ENCODE results near the gene IGF2.
A peak's percentile ranks its signal among the peaks of the same experiment; 100 is the strongest.

The IGF2 gene

DNA sequence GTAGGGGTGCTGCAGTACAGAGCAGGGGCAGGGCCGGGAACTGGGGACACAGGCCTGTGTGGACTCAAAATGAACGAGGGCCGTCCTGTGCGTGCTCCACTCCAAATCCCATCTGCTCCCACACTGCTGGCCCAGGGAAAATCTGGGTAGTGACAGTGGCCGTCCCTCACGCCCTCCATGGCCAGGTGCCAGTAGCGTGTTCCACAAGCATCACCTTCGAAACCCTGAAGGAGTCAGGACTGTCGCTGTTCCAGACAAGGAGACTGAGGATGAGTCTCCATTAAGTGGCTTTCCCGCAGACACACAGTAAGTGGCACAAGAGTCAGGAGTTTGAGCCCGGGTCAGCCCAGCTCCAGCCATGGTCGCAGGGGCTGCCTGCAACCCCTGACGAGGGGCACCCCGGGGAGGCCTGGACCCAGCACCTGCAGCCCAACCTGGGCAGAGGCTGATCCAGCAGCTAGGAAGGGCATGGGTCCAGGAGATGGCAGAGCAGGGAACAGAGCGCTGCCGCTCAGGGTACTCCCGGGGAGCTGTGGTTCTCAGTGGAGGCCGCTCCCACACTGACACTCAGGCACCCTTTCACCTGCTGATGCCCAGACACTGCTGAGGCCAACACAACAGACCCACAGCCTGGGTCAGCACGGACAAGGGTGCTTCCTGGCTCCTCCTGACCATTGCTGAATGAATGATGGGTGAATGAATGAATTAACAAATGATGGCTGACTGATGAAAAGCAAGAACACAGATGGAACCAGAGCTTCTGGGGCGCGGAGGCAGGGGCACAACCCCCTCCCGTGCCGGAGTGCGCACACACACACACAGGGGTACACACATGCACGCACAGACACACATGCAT, 35.3 kb downstream of the IGF2 start:
- no peak for DNase-seq

DNA sequence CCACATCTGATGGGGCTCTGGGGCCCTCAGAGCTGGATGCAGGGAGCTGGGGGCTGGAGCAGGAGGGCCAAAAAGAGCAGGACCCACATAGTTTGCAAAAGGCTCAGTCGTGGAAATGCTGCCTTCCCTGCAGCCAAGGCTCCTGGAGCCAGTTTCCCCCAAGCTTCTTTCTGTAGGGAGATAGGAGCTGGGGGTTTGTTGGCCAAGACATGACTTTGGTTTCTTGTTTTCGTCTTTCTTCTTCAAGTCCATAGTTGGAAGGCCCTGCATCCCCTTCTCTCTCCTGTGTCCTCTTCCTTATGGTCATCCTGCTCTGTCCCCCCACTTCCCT, 36.3 kb downstream of the IGF2 start:
- no peak for DNase-seq

DNA sequence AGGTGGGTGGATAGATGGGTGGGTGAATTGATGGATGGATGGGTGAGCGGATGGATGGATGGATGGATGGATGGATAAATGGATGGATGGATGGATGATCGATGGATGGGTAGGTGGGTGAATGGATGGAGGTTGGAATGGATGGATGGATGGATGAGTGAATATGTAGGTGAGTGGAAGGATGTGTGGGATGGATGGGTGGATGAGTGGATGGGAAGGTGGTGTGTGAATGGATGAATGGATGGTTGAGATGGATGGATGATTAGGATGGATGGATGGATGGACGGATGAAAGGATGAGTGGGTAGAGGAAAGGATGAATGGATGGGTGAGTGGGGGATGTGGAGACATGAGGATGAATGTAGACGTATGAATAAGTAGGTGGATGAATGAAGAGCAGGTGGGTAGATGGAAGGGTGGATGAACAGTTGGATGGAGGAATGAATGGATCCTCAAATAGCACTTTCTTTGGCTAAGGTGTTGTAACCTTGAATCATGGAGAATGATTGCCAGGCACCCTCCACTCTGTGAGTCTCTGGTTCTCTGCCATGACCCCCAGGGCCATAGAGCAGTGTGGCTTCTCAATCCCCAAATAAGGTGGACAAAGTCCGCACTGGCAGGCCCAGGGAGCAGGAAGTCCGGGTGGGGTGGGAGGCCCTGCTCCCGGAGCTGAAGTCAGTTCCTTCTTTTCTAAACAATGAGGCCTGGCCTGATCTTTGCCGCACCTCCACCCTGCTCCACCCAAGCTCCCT, 36.9 kb downstream of the IGF2 start:
- no peak for DNase-seq

DNA sequence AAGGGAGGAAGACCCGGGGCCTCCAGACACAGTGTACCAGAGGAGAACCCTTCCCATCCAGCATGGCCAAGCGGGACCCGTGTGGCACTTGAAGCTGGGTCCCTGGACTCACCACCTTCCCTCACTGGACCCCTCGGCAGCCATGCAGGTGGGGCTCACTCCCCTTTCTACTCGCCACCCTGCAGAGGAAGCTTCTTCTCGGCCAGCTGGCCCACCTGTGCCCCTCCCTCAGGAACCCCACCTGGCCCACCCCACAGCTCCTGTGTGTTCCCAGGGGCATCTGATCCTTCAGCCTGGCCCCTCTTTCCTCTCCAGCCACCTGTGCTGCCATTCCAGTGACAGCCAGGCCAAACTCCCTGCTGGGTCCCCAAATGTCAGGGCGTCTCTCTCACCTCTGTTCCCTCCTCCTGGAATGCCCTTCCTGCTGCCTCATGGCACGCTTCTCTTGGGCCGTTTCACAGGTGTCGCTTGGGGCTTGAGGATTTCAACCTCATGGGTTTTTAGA, 38.0 kb downstream of the IGF2 start:
- no peak for DNase-seq

DNA sequence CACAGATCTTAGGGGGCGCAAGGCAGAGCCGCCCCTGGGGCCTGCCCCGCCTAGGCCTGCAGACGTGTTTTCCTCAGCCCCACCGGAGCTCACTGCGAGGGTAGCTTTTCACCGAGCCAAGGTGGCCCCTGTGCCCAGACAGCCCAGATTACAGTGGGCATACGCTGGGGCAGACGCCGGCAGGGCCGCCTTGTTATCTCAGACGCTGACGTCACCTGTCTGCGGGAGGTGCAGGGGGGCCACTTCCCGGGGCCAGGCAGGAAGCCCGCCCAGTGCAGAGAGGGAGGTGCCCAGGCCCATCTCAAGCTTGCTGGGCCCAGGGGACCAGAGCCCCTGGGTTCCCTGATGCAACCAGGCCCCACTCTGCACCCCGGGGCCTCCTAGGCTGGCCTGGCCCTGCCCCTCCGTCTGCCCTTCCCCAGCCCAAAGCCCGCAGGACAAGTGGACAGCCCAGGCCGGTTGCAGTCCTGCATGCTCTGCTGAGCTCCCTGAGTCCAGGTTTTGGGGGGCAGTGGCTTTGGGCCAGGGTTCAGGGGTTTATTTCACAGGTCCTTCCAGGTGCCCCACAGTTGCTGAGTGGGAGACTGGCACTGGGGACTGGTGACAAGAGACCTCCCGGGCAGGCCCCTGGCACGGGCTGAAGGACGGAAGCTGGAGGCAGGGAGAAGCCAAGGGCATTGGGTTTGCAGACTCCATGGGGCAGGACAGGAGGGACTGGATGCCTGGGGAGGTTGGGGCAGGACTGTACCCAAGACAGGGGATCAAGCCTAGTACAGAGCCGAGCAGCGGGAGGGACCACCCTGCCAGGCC, 38.6 kb downstream of the IGF2 start:
- no peak for DNase-seq

DNA sequence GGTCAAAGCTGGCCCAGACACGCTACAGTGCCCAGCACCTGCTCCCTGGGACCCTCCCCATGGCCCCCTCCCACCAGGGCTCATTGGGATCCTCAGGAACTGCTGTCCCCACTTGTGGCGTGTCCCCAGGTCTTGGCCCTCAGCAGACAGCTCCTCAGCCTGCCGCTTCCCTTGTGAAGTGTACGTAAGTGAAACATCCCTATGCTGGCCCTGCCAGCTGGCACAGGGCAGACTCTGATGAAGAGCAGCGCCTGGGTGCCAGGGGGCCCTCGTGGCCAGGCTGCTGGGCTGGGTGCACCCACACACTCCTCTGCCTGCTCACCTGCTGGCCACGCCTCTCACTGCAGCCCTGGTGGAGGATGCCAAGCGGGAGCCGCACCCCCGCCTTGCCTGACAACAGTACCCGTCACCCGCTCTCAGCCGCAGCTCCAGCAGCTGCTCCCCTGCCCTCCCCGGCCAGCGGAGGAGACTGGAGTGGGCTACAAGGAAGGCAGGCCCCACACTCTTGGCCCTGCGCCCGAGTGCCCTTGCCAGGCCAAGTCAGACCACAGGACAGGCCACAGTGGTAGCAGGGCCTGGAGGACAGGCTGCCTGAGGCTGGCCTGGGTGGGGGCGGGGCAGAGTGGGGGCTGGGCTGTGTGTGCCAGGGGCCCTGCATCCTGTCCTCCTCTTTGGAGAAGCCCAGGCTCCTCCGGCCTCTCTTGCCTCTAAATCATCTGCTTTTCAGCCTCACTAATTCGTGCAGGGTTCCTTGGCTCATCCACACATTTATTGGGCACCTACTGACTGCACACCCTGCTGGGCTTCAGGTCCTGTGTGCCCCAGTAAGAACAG, 39.5 kb downstream of the IGF2 start:
- DNase-seq = peak; percentile 53

DNA sequence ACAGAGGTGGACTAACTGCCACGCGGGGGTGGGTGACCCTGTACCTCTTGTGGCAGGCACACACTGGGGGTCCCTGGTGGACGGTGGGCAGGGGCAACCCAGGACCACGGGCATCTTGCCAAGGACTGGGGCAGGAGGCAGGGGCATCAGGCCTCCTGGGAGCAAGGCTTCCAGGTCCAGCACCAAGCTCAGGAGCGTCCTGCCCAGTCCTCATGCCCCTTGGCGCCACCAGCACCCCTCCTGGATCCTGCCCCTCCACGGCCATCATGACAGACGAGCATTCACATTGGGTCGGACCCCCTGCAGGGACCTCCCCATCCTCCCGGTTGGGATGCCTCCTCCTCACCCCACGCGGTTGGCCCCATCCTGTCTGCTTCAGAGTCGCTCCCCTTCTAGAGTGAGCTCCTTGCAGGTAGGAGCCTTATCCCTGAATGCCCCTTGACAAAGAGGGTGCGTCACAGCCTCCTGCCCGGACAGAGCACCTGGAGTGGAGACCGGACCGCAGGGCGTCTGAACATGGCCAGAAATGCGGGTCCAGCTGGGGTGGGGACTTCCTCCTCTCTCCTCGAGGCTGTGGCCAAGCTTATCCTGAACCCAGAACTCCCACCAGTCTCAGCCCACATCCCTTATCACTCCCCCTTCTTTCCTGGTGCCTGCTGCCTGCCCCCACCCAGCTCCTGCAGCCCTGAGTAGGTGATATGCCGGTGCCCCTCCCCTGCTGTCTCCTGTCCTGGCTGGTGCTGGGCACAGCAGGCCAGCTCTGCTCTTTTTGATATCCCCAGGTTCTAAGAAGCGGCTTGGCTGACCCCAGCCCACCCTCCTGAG, 40.3 kb downstream of the IGF2 start:
- no peak for DNase-seq

DNA sequence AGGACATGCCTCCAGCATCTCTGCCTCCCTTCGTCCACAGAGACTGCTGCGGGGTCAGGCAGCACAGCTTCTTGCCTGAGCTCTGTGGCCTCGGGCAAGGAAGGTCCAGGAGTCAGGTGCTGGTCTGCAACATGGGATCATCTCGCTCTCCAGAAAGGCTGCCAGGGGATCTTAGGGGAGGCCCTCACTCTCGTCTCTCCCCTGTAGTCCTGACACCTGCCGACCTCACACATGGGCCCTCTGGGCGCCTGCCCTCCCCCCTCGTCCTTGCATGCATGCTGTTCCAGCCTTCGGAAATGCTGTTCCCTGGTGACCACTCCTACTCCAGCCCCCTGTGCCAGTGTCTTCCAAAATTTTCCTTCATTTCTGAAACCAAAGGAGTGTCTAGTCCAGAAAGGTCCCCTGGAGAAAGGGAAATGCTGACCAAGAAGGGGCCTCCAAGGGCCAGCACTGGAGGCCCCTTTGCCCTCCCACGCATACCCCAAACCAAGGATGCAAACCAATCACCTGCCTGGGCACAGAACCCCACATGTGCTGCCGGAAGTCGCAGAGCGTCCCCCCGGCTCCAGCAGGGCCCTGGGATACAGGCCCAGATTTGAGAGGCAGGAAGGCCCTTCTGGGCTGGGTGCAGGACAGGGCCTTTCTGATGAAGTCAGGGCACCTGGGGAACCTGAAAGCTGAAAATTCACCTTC, 41.0 kb downstream of the IGF2 start:
- no peak for DNase-seq

DNA sequence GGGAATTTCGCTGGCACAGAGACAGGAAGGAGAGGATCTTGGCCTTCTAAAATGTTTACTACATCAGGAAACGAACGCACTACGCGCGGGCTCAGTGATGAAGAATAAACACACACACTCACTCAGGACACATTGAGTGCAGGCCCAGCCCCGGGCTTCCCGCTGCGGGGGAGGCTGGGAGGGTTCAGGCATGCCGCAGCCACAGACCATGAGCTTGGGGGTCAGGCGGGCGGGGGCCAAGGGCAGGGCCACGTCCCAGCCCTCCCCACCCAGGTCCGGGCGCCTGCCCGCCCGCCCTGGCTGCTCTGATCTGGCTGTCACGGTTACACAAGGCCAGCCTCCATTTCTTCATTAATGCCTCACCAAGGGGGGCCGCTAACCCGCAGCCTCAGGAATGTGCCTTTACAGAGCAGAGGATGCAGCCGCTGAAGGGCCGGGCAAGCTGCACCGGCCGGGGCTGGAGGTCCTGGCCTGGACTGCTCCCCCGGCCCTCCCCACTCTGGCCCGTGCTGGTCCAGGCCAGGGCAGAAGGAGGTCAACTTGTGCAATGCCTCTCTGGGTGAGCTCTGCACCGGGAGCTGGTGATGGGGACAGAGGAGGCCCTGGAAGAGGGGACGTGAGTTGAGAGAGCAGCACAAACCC, 41.7 kb downstream of the IGF2 start:
- DNase-seq = peak; percentile 82

DNA sequence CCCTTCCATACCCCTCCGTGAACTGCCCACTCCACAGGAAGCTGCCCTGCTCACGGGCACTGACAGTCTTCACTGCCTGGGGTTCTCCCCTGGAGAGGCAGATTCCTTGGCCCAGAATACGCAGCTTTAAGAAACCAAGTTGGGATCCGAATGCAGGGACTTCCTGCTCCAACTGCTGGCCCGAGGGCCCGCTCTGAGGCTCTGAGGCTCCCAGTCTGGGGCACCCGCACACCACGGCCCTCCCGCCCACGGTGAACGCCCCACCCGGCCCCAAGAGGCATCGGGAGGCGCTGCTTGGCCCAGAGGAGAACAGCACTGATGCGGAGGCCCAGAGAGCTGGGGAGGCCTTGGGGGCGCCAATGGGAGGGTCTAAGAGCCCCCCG, 42.3 kb downstream of the IGF2 start:
- DNase-seq = no peak

DNA sequence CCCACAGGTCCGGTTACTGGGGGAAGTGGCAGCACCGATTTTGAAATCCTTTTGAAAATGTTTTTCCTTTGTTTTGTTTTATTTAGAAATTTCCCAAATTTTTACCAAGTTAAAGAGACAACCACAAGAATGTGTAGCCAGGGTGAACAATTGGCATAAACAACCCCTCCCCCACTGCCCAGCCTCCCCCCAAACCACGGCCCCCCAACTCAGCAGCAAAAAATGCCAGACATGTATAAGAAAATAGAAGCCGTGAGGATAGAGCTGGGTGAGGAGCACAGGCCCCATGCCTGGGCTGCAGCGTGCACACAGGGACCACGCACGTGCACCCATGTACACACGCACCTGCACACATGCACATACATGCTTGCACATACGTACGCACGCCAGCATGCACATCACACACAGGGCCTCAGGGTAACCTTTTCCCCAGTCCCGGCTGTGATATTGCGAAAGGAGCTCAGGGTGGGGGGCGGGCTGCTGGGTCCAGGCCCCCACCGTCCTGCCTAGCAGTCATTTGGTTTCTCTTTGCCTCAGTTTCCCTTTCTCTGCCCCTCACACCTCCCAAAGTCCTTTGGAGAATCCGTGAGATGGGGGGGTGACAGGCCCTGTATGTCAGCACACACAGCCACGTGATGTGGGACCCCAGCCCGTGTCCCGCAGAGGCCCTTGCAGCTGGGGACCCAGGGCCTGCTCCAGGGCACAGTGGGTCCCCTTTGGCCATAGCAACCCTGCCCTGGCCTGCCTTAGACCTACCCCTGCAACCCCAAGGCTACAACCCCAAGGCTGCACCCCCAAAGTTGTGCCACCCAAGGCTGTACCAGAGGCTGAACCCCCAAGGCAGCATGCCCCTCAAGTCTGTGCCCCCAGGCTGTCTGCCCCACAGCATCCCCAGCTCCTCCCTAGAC, 42.9 kb downstream of the IGF2 start:
- DNase-seq = no peak

DNA sequence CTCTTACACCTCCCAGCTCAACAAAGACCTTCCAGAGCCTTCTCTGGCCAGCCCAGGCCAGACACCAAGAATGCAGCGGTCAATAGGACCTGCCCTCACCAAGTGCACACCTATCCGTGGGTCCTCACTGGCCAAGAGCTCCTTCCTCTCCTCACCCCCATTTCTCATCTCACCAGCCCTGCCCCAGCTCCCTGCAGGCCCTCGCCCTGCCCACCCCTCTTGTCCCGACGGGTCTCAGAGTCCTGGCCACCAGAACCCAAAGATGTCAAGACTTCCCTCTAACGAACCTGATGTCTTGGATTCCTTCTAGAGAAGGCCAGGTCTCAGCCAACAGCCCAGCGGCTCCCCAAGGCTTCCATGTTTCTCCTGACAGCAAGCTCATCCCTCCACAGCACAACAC, 43.6 kb downstream of the IGF2 start:
- no peak for DNase-seq

DNA sequence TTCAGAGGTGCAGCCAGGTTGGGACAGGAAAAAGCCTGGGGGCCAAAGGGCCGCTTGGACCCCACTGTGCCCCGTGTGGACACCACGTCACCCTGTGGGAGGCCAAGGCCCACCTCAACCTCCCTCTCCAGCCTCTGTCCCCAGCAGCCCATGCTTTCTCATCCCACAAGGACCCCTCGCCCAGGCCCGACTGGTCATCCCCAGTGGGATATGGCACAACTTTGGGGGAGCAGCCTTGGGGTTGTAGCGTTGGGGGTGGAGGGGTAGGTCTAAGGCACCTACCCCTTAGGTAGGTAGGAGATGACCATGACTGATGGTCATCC, 44.0 kb downstream of the IGF2 start:
- no peak for DNase-seq

DNA sequence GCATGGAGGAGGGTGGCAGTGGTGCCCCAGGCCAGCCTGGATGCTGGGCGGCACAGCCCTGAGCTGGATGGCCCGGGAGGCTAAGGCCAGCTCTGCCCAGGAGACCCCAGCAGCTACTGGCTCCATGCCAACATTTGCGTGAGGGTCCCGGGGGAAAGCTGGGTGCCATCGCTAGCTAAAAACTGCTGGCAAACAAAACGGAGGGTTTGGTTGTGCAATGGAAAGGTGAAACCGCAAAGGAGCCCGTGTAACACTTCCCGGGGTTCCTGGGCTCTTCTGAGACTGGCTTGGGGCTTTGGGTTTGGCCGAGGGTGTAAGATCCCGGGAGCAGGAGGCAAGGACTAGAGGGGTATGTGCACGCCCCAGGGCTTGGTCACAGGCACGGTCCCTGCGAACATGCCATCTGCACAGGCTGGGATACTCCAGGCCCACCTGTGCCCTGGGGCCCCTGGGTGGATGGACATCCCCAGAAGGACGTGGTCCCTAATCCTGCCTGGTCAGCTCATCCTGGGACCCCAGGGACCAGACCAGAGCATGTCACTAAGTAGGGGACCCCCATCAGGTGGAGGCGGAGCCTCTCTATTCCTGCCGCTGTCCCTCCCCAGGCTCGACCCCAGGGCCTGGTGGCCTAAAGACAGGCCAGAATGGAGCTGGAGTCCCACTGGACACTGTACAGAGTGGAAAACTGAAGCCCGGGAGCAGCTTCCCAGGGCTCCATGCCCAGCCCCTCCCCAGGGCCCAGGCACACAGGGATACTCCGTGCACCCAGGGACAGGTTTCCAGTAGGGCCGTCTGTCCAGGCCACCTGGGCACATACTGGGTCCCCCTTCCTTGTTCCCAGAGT, 44.6 kb downstream of the IGF2 start:
- DNase-seq = no peak

DNA sequence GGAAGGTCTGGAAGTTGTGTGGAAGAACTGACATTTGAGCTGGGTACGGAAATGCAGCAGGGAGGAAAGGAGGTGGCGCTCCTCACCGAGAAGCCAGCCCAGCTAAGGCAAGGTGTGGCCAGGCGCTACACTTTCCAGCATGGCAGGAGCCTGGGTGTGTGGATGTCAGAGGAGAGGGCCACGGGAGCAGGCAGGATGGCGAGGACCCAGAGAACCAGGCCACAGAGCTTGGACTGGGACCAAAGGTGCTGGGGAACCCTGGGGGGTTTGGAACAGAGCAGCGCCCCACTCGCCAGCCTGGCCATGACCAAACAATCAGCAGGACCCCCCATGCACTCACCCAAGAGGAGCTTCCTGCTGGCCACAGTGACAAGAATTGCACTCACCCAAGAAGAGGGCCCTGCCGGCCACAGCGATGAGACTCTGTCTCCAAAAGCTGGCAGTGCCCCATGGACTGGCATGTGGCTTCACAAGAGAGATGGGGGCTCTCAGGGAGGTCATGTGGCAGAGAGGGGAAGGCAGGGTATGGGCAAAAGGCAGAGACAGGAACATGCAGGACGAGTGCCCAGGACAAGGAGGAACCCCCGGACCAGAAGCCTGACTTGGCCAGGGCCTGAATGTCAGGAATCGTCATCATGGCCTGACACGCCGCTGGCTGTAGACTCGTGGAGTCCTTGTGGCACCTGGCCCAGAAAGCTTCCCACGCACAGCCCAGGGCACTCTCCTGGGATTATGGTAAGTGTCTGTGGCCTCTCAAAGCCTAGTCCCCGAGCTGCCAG, 45.4 kb downstream of the IGF2 start:
- no peak for DNase-seq

DNA sequence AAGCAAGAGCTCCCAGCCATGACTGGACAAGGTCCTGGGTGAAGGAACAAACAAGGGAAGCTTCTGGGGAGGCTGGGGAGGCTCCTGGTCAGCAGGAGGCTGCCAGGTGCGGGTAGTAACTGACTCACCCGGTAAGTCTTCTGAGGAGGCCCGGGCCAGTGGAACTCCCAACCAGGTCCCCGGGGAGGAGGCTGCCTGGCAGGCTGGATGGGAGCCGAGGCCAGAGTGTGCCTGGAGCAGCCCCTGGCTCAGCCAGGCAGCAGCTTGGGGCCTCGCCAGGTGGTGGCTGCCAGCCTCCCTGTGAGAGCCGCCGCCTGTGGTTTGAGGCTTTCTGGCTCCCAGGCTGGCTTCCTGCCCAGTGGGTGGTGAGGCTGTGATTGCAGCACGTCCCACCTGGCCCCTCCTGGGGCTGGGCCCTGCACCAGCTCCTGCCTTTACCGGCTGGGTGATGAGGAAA, 46.2 kb downstream of the IGF2 start:
- no peak for DNase-seq

DNA sequence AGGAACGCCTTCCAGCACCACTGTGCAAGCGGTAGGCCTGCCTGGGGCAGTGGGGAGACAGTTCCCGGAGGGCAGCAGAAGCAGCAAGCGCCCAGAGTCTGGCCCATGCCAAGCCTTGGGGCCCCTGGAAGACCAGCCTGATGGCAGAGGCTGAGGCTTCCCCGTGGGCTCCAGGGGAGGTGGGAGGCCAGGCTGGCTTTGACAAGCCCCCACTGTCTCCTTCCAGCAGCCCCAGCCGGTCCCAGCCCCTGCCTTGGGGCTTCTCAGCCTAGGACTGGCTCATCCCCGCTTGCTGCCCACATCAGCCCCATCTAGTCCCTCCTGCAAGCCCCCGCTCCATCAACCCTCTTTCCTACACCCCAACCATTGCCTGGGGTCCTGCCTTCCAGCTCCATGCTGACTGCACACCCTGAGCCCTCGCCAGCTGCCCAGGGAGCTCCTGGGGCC, 46.7 kb downstream of the IGF2 start:
- no peak for DNase-seq
